RWPE2 (cell line): ENCODE data around the gene ZFP64.

Experiments used
- ATAC-seq: fragments of 200-7000 bp; cut with Tn5 transposase; 3 replicates; pipeline ENCODE4 v1.9.1; 2021; ENCODE audit warnings: low read depth
- DNase-seq: peaks from one replicate; pipeline ENCODE4 v3.0.0-alpha.2; 2020; ENCODE audit warnings: low spot score
- H3K27ac ChIP-seq: fragments of 450-650 bp; 2 replicates; pipeline ENCODE4 v1.5.1; 2017; ENCODE audit warnings: mild to moderate bottlenecking; ENCODE audit not compliant: poor library complexity, severe bottlenecking
- H3K27me3 ChIP-seq: fragments of 250-450 bp; sonication (Bioruptor Pico); 2 replicates; pipeline ENCODE4 v1.5.1; 2021; ENCODE audit warnings: mild to moderate bottlenecking, moderate library complexity; ENCODE audit not compliant: insufficient read depth, poor library complexity, severe bottlenecking
- H3K36me3 ChIP-seq: fragments of 250-450 bp; sonication (Bioruptor Pico); 2 replicates; pipeline ENCODE4 v1.5.1; 2020; ENCODE audit warnings: low read depth, mild to moderate bottlenecking, moderate library complexity
- H3K4me1 ChIP-seq: fragments of 250-450 bp; sonication (Bioruptor Pico); 2 replicates; pipeline ENCODE4 v1.5.1; 2021; ENCODE audit warnings: mild to moderate bottlenecking, moderate library complexity; ENCODE audit not compliant: insufficient read depth, poor library complexity, severe bottlenecking
- H3K4me3 ChIP-seq: fragments of 250-450 bp; sonication (Bioruptor Pico); 2 replicates; pipeline ENCODE4 v1.5.1; 2021; ENCODE audit warnings: mild to moderate bottlenecking, moderate library complexity; ENCODE audit not compliant: severe bottlenecking
- H3K9me3 ChIP-seq: fragments of 250-450 bp; sonication (Bioruptor Pico); 2 replicates; pipeline ENCODE4 v1.5.1; 2021; ENCODE audit warnings: mild to moderate bottlenecking, moderate library complexity; ENCODE audit not compliant: severe bottlenecking
- CTCF ChIP-seq: fragments of 450-650 bp; IDR thresholded peaks from one replicate; pipeline ENCODE4 v1.5.1; 2017; ENCODE audit warnings: mild to moderate bottlenecking, moderate library complexity; ENCODE audit not compliant: poor library complexity, severe bottlenecking

ZFP64 gene

GRCh38 chr20:52103913-52104545, 87.5 kb downstream of the ZFP64 start:
- H3K9me3 ChIP-seq, result no peaks in the 10 kb centered on the region
- H3K4me3 ChIP-seq, result peak overlapping the region; percentile 44
- ATAC-seq (no peak), DNase-seq (no peak)
- no peaks in the 10 kb centered on the region for H3K36me3 ChIP-seq
- H3K27ac ChIP-seq, result no peak overlapping the region
- H3K4me1 ChIP-seq, result no peaks in the 10 kb centered on the region
- no peak for TF ChIP-seq CTCF
- no peaks in the 10 kb centered on the region for H3K27me3 ChIP-seq

GRCh38 chr20:52103335-52103912, 88.2 kb downstream of the ZFP64 start:
- no peak for ATAC-seq
- H3K36me3 ChIP-seq, result no peaks in the 10 kb centered on the region
- peak; percentile 82 for DNase-seq
- no peaks in the 10 kb centered on the region for H3K4me1 ChIP-seq
- H3K27ac ChIP-seq, result no peak overlapping the region
- H3K9me3 ChIP-seq, result no peaks in the 10 kb centered on the region
- no peak for TF ChIP-seq CTCF
- peak overlapping the region; percentile 44 for H3K4me3 ChIP-seq
- H3K27me3 ChIP-seq, result no peaks in the 10 kb centered on the region

DNA sequence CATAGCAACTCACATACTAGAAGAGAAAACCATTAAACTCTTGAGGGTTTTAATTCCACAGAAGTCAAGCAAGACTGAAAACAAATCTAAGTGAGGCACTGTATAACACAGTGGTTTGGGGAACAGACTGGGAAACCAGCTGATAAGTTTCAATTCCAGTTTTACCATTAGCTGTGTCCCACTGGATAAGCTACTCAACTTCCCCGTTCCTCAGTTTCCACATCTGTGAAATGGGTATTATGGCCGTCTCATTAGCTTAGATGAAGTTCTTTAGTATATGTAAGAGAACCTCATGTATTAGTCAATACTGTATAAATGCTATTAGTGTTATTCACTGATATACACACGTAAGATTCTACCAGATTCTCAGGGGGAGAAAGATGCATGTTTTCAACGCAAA, 89.0 kb downstream of the ZFP64 start:
- Histone ChIP-seq H3K27me3 (no peaks in the 10 kb centered on the region), H3K9me3 (no peaks in the 10 kb centered on the region), H3K4me3 (no peak overlapping the region), H3K4me1 (no peaks in the 10 kb centered on the region), H3K36me3 (no peaks in the 10 kb centered on the region), H3K27ac (no peak overlapping the region)
- TF ChIP-seq CTCF, result no peak
- DNase-seq, result no peak
- ATAC-seq, result no peak

GRCh38 chr20:52102126-52102525, 89.5 kb downstream of the ZFP64 start:
- ATAC-seq (no peak), DNase-seq (peak; percentile 59)
- H3K4me3 ChIP-seq, result no peak overlapping the region
- H3K27ac ChIP-seq, result no peak overlapping the region
- no peak for TF ChIP-seq CTCF
- H3K4me1 ChIP-seq, result no peaks in the 10 kb centered on the region
- H3K36me3 ChIP-seq, result no peaks in the 10 kb centered on the region
- H3K9me3 ChIP-seq, result no peaks in the 10 kb centered on the region
- no peaks in the 10 kb centered on the region for H3K27me3 ChIP-seq
